HG02884 (cell line): ENCODE measurements around the gene TRPM2.

Experiments
- ATAC-seq: cut with Tn5 transposase; IDR thresholded peaks from one replicate; pipeline ENCODE4 v1.9.1; 2021; ENCODE audit warnings: mild to moderate bottlenecking, moderate library complexity; ENCODE audit not compliant: unreplicated experiment

Gene TRPM2

DNA sequence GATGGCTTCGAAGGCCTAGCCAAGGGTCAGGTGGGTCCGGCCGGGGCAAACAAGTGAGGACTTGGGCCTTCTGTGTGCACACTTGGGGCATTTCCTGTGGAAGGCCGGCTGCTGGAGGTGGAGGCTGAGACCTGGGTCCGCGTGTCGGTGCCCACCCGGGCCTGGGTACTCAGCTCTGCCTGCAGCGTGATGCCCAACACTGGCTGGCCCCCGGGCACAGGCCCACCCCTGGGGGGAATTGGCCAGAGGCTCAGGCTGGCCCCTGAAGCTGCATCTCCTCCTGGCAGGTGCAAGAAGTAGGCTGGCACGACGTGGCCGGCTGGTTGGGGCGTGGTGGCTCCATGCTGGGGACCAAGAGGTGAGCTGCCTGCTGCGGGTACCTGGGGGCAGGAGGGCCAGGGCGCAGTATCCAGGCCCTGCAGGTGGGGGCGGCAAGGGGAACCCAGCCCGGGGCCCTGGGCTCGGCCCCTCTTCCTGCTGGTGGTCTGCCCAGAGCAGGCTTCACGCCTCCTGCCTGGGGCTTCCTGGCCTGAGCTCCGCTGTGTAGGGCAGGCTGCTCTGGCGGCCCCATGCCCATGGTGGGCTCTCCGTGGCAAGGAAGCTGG is 31.5 kb upstream of the TRPM2 start:
- no peak for ATAC-seq

DNA sequence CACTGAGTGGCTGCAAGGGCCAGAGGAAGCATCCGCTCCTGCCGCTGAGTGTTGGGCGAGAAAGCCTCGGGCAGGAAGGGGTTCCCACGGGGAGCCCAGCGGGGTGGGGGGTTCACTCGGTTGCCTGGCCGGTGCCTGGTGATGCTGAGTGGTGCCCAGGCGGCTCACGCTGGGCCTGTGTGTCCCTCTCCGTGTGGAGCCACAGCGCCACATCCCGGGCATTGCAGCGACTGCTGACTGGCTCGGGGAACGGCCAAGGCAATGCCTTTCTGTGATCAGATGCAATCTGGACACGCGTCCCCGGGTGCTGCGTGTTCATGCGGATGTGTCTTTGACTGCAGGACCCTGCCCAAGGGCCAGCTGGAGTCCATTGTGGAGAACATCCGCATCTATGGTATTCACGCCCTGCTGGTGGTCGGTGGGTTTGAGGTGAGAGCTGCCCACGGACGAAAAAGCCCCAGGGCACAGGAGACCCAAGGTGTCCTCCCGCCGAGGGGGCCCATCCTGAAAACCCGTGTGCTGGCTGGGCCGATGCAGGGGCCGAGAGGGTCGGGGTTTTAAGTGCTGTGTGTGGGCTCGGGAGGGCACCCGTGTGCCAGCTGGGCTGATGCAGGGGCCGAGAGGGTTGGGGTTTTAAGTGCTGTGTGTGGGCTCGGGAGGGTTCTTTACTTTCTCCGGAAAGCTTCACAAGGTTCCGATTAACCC is 30.6 kb upstream of the TRPM2 start:
- ATAC-seq: no peak

DNA sequence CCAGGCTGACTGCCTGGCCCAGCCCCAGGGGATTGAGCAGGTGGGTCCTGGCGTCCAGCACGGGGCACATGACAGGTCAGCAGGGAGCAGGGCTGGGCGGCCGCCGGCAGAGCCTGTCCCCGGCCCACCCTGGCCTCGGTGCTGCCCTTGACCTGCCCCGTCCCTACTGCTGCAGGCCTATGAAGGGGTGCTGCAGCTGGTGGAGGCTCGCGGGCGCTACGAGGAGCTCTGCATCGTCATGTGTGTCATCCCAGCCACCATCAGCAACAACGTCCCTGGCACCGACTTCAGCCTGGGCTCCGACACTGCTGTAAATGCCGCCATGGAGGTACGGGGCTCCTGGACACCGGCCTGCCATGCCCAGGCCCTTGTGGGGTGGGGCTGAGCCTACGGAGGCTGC is 29.8 kb upstream of the TRPM2 start:
- ATAC-seq: no peak

DNA sequence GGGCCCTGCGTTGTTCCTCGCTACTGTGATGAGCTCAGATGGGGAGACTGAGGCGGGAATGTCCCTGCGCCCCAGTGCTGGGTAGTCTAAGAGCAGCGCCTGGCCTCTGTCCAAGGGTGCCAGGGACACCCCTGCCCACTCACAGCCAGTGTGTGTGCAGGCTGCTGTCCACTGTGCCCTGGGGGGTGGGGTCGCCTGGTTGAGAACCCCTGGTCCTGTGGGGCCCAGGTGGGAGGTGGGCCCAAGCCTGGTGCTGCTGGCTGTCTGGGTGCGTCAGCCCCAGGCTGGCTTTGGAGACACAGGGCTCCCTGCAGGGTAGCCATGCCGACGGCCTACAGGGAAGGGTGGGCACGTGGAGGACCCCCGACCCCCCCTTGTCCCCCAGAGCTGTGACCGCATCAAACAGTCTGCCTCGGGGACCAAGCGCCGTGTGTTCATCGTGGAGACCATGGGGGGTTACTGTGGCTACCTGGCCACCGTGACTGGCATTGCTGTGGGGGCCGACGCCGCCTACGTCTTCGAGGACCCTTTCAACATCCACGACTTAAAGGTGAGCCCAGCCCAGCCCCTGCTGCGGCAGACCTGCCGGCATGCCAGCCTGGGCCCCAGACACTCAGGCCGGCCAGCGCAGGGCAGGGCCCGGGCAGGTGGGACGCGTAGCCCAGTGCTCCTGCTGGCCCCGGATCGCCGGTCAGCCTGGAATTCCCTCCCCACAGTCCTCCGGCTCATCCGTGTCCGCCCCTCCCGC is 29.1 kb upstream of the TRPM2 start:
- ATAC-seq: no peak

DNA sequence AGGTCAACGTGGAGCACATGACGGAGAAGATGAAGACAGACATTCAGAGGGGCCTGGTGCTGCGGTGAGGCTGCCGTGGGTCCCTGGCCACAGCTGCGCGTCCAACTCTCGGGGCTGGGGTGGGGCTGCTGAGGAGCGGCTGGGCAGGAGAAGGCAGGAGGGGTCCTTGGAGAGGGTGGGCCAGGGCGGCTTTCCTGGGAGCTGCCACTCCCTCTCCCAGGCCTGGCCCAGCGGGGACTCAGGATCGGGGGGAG is 28.6 kb upstream of the TRPM2 start:
- ATAC-seq: no peak

DNA sequence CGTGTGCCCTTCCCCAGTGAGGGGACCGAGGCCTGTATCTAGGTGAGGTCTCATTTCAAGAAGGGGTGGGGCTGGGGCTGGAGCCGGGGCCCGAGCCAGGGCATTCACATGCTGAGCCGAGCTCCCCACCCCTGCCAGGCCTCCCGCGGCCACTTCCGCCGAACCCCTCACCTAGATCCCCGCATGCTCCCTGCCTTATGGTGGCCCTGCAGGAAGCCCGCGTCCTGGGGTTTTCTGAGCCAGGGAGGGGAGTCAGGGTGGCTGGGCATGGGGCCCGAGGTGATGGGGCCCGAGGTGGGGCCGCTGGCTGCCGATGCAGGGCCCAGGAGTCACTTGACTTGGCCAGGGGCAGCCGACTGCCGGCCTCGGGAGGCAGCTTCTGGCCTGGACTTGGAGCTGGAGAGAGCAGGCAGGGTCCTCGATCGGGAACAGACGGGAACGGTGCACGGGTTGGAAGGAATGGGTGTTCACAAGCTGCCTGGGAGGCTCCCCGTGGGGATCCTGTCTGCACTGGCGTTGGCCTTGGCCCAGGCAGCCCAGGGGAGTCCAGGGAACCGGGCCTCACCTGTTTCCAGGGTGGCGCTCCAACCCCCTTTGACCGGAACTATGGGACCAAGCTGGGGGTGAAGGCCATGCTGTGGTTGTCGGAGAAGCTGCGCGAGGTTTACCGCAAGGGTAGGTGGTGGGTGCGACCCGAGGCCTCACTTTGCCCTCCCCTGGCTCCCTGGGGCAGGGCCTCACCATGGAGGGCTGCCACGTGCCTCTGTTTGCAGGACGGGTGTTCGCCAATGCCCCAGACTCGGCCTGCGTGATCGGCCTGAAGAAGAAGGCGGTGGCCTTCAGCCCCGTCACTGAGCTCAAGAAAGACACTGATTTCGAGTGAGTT is 27.8 kb upstream of the TRPM2 start:
- ATAC-seq: no peak

DNA sequence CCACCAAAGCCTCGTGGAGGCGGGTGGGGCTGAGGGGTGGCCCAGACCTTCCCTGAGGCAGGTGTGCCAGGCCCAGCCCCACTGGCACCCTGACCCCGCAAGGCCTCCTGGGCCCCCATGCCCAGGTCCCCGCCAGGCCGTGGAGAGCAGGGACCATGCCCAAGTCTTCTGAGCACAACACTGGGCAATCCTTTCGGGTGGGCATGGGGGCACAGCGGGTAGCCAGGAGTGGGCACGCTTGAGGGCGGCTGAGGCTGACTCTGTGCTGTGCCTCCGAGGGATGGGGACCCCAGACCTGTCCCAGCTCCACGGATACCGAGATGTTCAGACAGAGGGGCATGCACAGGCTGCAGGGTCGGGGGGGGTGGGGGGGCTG is 27.2 kb upstream of the TRPM2 start:
- no peak for ATAC-seq

DNA sequence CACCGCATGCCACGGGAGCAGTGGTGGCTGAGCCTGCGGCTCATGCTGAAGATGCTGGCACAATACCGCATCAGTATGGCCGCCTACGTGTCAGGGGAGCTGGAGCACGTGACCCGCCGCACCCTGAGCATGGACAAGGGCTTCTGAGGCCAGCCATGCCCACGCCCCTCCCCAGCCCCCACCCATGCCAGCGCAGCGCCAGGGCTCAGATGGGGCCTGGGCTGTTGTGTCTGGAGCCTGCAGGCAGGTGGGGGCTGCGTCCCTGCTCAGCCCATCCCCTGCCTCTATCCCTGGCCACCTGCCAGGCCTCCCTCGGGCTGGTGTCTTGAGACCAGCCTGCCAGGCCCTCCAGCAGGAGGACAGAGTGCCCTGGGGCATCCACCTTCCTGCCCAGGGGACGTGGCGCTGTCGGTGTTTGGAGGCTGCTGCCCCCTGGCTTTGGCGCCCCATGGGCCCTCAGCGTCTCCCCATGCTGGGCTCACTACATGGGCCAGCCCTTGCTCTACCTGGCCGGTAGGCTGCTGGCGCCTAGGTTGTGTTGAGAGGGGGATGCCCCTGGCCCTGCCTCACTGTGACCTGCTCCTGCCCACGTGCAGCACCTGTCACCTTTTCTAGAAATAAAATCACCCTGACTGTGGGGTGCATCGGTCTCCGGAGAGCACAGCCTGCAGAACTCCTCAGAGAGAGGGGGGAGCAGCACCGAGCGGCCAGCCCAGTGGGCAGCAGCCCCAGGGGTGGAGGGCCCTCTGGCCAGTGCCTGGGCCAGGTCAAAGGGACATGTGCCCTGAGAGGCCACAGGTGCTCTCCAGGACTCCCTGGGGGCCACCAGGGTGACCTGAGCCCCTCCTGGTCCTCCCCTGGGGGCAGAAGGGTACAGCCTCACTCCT is 26.5 kb upstream of the TRPM2 start:
- ATAC-seq: no peak

DNA sequence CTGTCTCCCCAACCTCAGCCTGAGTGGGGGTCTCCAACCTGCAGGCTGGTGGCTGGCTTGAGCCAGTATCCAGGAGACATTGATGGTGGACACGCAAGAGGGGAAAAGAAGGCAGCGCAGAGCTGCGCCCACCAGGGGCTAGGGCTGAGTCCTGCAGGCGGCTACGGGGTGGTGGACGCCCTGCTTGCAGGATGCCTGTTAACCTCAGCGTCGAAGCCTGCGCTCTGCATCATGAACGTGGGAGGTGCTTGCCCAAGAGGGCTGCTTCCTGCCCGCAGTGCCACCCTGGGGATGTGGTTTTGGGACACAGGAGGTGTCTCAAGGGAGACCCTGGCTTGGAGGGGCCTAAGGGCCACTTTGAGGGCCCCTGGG is 25.8 kb upstream of the TRPM2 start:
- ATAC-seq: no peak

DNA sequence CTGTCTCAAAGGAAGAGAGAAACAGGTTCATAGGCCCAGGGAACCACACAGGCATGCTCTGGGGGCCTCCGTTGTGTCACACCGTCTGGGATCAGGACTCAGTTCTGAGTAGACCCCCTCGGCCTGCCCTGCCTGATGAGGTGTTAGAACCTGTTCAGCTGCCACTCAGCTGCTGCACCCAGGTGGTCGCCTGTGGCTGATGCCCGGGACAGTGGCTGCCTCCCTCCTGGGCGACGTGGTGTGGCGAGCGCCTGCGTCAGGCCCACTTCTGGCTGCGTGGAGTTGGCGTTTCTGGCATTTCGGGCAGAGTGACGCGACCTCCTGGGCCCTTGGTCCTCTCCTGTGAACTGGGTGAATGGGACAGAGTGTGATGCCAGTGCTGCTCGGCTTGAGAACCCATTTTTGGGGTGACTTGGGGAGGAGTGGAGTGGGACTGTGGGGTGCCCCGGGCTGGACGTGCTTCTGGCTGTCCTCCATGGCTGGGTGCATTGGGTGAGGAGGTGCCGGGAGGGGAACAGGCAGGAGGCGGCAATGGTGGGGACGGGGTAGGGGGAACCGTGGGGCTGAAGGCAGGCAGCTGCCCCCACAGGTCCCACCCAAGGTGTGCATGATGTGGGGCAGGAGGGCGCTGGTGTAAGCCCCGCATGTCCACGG is 25.1 kb upstream of the TRPM2 start:
- ATAC-seq: no peak

DNA sequence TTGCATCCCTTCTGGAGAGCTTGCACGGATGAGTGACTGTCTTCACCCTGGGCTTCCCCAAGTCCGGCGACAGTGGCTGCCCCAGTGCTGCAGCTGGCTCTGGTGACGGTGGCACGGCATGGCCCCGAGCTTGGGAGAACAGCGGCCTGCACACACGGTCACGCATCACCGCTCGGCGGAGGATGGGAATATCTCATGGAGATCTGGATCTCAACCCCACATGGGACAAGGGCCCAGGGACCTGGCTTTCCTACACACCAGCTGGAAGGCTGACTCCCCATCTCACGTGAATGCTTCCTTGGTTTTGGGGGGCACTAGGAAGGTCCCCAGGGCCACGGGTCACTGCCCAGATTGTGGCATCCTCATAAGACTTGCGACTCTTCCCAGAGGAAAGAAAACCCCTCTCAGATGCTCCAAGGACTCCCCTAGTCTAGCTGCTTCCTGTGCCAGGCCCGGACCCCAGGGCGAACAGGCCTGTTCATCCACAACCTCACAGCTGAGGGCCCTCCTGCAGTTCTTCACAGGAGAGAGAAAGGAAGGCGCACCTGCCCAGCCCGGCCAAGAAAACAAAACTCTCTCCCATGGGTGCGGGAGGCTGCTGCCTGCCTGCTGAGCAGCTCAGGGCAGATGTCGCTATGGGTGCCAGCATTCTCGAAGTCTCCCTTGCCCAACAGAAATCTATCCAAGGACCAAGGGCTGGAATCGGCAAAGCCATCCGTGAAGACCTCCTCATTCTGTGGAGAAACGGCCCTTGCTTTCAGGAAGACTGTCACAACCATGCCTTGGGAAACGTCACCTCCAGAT is 24.1 kb upstream of the TRPM2 start:
- no peak for ATAC-seq

DNA sequence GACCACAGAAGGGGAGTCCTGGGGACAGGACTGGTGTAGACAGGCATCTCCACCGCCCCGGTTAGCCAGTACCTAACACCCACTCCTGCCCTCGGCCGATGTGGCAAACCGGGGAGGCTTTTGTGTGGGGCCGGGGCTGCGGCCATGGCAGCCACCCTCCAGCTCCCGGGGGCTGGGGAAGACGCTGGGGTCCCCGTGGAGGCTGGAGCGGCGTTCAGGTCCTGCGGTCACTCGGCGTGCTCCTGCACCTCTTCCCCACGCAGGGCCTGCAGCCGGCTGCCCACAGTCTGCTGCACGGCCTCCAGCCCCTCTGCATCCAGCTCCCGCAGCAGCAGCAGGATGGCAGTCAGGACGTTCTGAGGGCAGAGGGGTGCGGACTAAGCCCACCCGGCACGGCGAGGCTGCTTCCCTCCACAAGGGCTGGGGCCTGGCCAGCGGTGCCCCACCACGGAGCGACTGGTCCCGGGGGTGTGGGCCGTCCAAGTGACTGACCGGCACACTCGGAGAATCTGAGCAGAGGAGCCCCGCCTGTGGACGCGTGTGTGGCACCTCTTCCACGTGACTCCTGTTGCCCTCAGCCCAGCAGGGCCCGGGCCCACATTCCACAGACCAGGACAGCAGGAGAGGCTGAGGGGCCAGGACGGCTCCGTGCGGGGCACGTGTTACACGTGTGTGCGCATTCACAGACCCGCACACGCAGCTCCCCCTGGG is 23.3 kb upstream of the TRPM2 start:
- no peak for ATAC-seq

DNA sequence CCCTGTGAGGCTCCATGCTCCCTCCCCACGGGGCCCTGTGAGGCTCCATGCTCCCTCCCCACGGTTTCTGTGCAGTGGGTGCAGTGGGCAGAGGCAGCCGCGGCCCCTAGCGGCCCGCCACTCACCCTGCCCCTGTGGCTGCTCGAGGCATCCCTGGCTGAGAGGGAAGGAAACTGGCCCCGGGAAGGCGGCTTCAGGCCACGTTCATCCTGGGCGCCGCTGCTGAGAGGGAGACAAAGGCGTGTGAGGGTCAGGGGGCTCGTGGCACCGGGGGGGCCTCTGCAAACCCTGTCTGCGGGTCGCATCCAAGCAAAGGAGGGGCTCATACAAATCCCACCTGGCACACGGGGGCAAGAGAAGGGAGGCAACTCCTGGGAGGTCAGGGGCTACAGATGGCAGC is 22.7 kb upstream of the TRPM2 start:
- no peak for ATAC-seq

DNA sequence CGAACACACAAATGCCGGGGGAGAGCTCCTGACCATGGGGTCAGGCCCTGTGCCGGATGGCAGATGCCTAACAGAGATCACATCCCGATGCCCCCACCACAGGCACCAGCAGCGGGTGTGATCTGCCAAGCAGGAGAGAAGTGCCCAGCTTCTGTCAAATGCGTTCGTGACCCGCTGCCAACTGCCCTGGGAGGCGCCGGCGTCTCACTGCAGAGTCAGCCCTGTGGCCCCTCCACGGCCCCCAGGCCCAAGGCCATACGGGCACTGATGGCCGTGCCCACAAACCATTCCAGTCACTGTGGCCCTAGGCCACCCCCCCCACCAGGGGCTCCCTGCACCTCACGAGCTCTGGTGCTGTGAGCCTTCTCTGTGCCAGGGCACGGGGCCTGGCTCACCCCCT is 22.2 kb upstream of the TRPM2 start:
- ATAC-seq: no peak

DNA sequence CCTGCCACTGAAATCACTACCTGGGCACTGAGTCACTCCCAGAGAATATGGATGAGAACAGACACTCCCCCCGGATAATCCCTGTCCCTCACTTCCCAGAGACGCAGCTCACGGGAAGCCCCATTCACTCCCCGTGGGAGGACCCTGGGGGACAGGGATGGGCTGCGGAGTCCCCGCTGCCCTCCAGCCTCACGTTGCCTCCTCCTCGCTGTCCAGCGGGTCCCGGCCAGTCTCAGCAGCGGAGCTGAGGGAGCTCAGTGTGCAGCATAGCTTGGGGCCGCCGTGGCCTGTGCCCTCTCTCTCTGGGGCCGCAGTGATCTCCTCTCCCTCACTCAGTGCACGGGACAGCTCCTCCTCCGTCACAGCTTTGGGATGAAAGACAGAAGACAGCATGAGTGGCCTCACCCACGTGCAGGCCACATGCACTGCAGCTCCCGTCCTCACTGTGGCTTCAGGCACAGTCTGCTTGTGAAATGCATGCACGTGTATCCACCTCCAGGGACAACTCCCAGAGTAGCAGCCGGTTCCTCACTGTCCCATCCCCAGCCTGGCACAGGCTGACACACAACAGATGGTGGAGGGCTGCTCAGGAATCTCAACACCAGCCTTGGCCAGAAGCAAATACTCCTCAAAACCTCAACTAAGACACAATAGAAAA is 21.6 kb upstream of the TRPM2 start:
- ATAC-seq: no peak

DNA sequence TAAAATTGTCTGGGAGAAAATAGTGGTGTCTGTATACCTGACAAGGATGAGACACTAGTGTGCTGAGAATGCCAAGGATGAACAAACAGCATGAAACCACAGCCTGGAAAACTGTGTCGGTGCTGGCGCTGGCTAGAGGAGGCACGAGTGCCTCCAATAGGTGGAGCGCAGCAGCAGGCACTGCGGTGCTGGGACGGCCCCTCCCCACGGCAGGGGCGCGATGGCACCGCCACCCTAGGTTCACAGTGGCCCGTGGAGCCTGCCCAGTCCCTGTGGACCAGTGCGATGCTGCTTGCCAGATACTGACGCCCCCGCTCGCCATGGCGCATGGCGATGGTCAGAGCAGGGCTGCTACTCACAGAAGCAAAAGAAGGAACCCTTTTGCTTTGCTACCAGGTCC is 21.0 kb upstream of the TRPM2 start:
- no peak for ATAC-seq

DNA sequence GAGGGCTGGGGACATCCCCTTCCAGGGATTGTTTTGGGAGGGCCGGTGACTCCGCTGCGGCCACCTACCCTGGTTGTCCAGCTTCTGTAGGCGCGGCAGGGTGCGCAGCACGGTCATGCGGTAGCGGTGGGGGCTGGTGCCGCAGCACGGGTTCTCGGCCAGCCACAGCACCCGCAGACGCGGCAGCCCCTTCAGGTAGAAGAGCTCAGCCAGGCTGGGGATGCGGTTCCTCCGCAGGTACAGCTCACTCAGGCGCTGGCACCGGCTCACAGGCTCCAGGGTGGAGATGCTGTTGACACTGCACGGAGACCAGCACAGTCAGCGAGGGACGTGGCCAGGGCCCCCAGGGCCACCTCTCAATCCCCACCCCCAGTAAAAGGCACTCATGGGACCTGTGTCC is 20.5 kb upstream of the TRPM2 start:
- no peak for ATAC-seq
